Measurements from ENCODE around the gene SERPINE3.

- TF ChIP-seq CTCF (IDR thresholded peaks at IDR 0.05 in 8 of 11, conservative IDR thresholded peaks at IDR 0.05 in 3 of 11): no peak
- no peak for TF ChIP-seq POLR2AphosphoS5 (IDR thresholded peaks at IDR 0.05)
These were observed 34.1 kb upstream of the SERPINE3 start for GRCh38 chr13:51305271-51305967.
